ENCODE results near the gene BCAS3.

DNA sequence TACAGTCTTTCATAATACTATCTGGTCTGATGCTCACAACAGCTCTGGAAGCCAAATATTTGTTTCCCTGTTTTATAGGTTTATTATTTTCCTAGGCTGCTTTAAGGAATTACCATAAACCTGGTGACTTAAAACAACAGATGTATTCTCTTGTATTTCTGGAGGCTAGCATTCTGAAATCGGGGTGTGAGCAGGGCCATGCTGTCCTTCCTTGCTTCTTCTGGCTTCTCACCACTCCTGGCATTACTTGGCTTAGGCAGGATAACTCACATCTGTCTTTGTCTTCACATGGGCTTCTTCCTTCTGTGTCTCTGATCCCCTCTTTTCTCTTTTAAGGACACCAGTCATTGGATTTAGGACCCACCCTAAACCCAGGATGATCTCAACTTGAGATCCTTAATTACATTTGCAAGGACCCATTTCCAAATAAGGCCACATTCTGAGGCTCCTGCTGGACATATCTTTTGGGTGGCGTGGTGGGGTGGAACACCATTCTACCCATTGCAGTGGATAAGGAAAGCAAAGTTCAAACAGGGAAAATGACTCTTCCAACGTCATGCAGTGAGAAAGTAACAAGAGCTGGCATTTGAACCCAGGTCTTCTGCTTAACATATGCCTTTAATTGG is 682.8 kb downstream of the BCAS3 start:
- TF ChIP-seq, protein P1, sequence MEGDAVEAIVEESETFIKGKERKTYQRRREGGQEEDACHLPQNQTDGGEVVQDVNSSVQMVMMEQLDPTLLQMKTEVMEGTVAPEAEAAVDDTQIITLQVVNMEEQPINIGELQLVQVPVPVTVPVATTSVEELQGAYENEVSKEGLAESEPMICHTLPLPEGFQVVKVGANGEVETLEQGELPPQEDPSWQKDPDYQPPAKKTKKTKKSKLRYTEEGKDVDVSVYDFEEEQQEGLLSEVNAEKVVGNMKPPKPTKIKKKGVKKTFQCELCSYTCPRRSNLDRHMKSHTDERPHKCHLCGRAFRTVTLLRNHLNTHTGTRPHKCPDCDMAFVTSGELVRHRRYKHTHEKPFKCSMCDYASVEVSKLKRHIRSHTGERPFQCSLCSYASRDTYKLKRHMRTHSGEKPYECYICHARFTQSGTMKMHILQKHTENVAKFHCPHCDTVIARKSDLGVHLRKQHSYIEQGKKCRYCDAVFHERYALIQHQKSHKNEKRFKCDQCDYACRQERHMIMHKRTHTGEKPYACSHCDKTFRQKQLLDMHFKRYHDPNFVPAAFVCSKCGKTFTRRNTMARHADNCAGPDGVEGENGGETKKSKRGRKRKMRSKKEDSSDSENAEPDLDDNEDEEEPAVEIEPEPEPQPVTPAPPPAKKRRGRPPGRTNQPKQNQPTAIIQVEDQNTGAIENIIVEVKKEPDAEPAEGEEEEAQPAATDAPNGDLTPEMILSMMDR (IDR thresholded peaks at IDR 0.05), result no peak
- no peak for TF ChIP-seq EZH2 (IDR thresholded peaks at IDR 0.05; ENCODE audit: borderline replicate concordance, insufficient read depth, low read depth, low read length, poor library complexity, severe bottlenecking)
